WTC11 (cell line): ENCODE measurements around the gene TMF1. TPM values are rescaled to one million over a fixed set of nuclear protein-coding genes. Genes with fewer than 3 reads are reported as not detected.
A peak's percentile ranks its signal among the peaks of the same experiment; 100 is the strongest.

Source experiments
- ATAC-seq: fragments of 200-7000 bp; cut with Tn5 transposase; 2 replicates; pipeline ENCODE4 v1.10.0; 2021; ENCODE audit warnings: mild to moderate bottlenecking, moderate library complexity
- CTCF ChIA-PET: fragments of 300-600 bp; sonication (Branson Sonifier 250); formaldehyde crosslinking; loops from one replicate; lab custom pipeline; 2021; ENCODE audit warnings: antibody characterized with exemption; lab: Charles Lee
- POLR2A ChIA-PET: fragments of 350-600 bp; sonication (Branson Sonifier 250); formaldehyde crosslinking; loops from one replicate; lab custom pipeline; 2021; ENCODE audit warnings: antibody characterized with exemption; lab: Charles Lee
- DNase-seq: peaks from one replicate; pipeline ENCODE4 v3.0.0; 2021; ENCODE audit warnings: low spot score
- H3K27ac Mint-ChIP-seq: 2 replicates; pipeline ENCODE4 v1.8.0; 2021; ENCODE audit warnings: mixed read lengths
- H3K27me3 Mint-ChIP-seq: 2 replicates; pipeline ENCODE4 v1.8.0; 2021; ENCODE audit warnings: low read depth, mild to moderate bottlenecking, moderate library complexity, mixed read lengths
- H3K36me3 Mint-ChIP-seq: 2 replicates; pipeline ENCODE4 v1.8.0; 2021; ENCODE audit warnings: mixed read lengths
- H3K4me1 Mint-ChIP-seq: 2 replicates; pipeline ENCODE4 v1.8.0; 2022; ENCODE audit warnings: mixed read lengths
- H3K4me3 Mint-ChIP-seq: 2 replicates; pipeline ENCODE4 v1.8.0; 2021; ENCODE audit warnings: mild to moderate bottlenecking, moderate library complexity, mixed read lengths
- H3K9me3 Mint-ChIP-seq: 2 replicates; pipeline ENCODE4 v1.8.0; 2021; ENCODE audit warnings: mixed read lengths
- AR ChIP-seq: fragments of 250-450 bp; sonication (Bioruptor Pico); IDR thresholded peaks from 2 replicates; pipeline ENCODE4 v1.9.0; 2021; ENCODE audit warnings: mild to moderate bottlenecking
- ATF1 ChIP-seq: sonication (generic); formaldehyde crosslinking; IDR thresholded peaks from 2 replicates; pipeline ENCODE4 v1.8.1; 2023; ENCODE audit warnings: mild to moderate bottlenecking, moderate library complexity, missing genetic modification reagents
- ATF6 ChIP-seq: sonication (generic); formaldehyde crosslinking; IDR thresholded peaks from 2 replicates; pipeline ENCODE4 v1.8.1; 2023; ENCODE audit warnings: mild to moderate bottlenecking, missing genetic modification reagents
- ERG ChIP-seq: fragments of 250-450 bp; sonication (Bioruptor Pico); IDR thresholded peaks from 2 replicates; pipeline ENCODE4 v1.8.0; 2021; ENCODE audit warnings: mild to moderate bottlenecking
- GABPB1 ChIP-seq: sonication (generic); formaldehyde crosslinking; IDR thresholded peaks from 2 replicates; pipeline ENCODE4 v1.8.1; 2023; ENCODE audit warnings: mild to moderate bottlenecking, missing genetic modification reagents
- JAZF1 ChIP-seq: fragments of 250-450 bp; sonication (Bioruptor Pico); IDR thresholded peaks from 2 replicates; pipeline ENCODE4 v1.9.0; 2021; ENCODE audit warnings: moderate library complexity, mild to moderate bottlenecking, inconsistent platforms
- PREB ChIP-seq: sonication (generic); formaldehyde crosslinking; IDR thresholded peaks from 2 replicates; pipeline ENCODE4 v1.8.1; 2022; ENCODE audit warnings: mild to moderate bottlenecking, missing genetic modification reagents, moderate library complexity, borderline replicate concordance
- SOX15 ChIP-seq: fragments of 250-450 bp; sonication (Bioruptor Pico); IDR thresholded peaks from 2 replicates; pipeline ENCODE4 v1.9.0; 2021; ENCODE audit warnings: mild to moderate bottlenecking
- SP1 ChIP-seq: sonication (generic); formaldehyde crosslinking; conservative IDR thresholded peaks from 2 replicates; pipeline ENCODE4 v1.8.1; 2022; ENCODE audit warnings: missing genetic modification reagents
- ZBTB21 ChIP-seq: sonication (generic); formaldehyde crosslinking; IDR thresholded peaks from 2 replicates; pipeline ENCODE4 v1.8.1; 2023; ENCODE audit warnings: mild to moderate bottlenecking, missing genetic modification reagents, borderline replicate concordance
- ZNF138 ChIP-seq: sonication (generic); formaldehyde crosslinking; conservative IDR thresholded peaks from 2 replicates; pipeline ENCODE4 v1.8.1; 2022; ENCODE audit warnings: mild to moderate bottlenecking, moderate library complexity, missing genetic modification reagents
- ZNF281 ChIP-seq: sonication (generic); formaldehyde crosslinking; IDR thresholded peaks from 2 replicates; pipeline ENCODE4 v1.8.0; 2023; ENCODE audit warnings: mild to moderate bottlenecking, missing genetic modification reagents
- ZNF425 ChIP-seq: fragments of 250-450 bp; sonication (Bioruptor Pico); conservative IDR thresholded peaks from 2 replicates; pipeline ENCODE4 v1.9.0; 2021; ENCODE audit warnings: mild to moderate bottlenecking
- total RNA-seq: library from RNA; stranded (reverse); gene quantifications from 3 replicates; pipeline ENCODE4 v1.2.3, GENCODE V29; 2021

TMF1 gene
- total RNA-seq, 1 experiment from 2014 or later = 23.9 TPM

GRCh38 chr3:69058180-69058946 is 6.2 kb upstream of the TMF1 start (continued):
- no peak for TF ChIP-seq ZNF281
- no peak for TF ChIP-seq SOX15 (CRISPR knock-in tag)
- TF ChIP-seq AR (CRISPR knock-in tag) = no peak
- TF ChIP-seq JAZF1 (CRISPR knock-in tag) = no peak
- no peak for TF ChIP-seq GABPB1 (CRISPR knock-in tag)
- TF ChIP-seq ATF1 (CRISPR knock-in tag) = no peak
- no peak for TF ChIP-seq ZNF138

GRCh38 chr3:69052472-69052898 is 352 bp upstream of the TMF1 start:
- DNase-seq (no peak), ATAC-seq (no peak; the same call in 1 of the 2 replicates)
- TF ChIP-seq ZBTB21 (CRISPR knock-in tag) (no peak), ZNF425 (CRISPR knock-in tag) (0 out of 2 replicates have a peak, but pooled peaks have one; percentile 43), ATF6 (no peak), SP1 (CRISPR knock-in tag) (no peak; the same call in 1 of the 2 replicates), PREB (CRISPR knock-in tag) (no peak), ERG (CRISPR knock-in tag) (no peak)
- ChIA-PET POLR2A (interaction anchor here (0.7 to 1.4 kb wide), 2 partner anchors 30 to 39 kb away, joined by 3 to 7 read pairs; partner anchors contain the start of gene EOGT), CTCF (no interaction called here)
- H3K9me3 Mint-ChIP-seq = no peaks in the 10 kb centered on the region
- H3K27me3 Mint-ChIP-seq = no peaks in the 10 kb centered on the region
- H3K36me3 Mint-ChIP-seq = peaks cover 26% of the 10 kb centered on the region
- H3K27ac Mint-ChIP-seq = peak overlapping the region; percentile 98
- H3K4me3 Mint-ChIP-seq = peak overlapping the region; percentile 98
- H3K4me1 Mint-ChIP-seq = peaks cover 15% of the 10 kb centered on the region
